ENCODE data around the gene THBD.
A peak's percentile ranks its signal among the peaks of the same experiment; 100 is the strongest.

THBD gene, protein sequence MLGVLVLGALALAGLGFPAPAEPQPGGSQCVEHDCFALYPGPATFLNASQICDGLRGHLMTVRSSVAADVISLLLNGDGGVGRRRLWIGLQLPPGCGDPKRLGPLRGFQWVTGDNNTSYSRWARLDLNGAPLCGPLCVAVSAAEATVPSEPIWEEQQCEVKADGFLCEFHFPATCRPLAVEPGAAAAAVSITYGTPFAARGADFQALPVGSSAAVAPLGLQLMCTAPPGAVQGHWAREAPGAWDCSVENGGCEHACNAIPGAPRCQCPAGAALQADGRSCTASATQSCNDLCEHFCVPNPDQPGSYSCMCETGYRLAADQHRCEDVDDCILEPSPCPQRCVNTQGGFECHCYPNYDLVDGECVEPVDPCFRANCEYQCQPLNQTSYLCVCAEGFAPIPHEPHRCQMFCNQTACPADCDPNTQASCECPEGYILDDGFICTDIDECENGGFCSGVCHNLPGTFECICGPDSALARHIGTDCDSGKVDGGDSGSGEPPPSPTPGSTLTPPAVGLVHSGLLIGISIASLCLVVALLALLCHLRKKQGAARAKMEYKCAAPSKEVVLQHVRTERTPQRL

GRCh38 chr20:23049201-23050075 lies at the start of gene THBD:
Gene THBD, minus strand, starts transcription at chr20:23049672. Its CDS starts 168 bp downstream, at chr20:23049504.
- DNase-seq (ENCODE audit: low read depth): peak; percentile 91
- TF ChIP-seq CTCF (IDR thresholded peaks at IDR 0.05; ENCODE audit: insufficient read depth, low read depth, low read length, missing control alignments): no peak
- peak within 1 kb of the TSS; percentile 56 for H3K4me3 ChIP-seq (ENCODE audit: low read length)

- no peak overlapping the region for H3K4me3 ChIP-seq (ENCODE audit: low read length)
- no peak for TF ChIP-seq CTCF (IDR thresholded peaks at IDR 0.05; ENCODE audit: insufficient read depth, low read depth, low read length, missing control alignments)
- DNase-seq (ENCODE audit: low read depth): no peak
These were observed 48.4 kb upstream of the THBD start for GRCh38 chr20:23097636-23098580.

DNA sequence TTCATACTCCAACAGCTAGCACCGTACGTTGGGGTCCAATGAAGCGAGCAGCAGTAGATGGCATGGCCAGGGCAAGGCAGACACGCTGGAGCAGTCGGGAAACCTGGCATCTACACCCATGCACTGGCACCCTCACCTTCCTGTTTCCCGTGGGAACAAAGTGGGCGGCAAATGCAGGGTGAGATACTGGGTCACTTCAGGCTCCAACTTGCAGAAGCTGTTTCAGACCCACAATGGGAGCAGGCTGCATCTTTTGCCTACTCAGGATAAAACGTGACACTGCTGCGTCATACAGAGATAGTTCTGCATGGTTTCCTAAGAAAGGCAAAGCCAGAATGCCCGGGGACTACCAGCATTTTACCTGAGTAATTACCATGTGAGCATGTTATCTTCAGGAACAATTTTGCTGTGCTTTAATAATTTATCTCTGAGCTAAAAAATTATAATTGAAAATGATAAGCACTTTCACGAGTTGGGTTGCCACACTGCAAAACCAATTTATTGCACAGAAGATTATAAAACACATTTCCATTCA lies 47.6 kb upstream of the THBD start:
- no peak overlapping the region for H3K4me3 ChIP-seq (ENCODE audit: low read length)
- no peak for TF ChIP-seq CTCF (IDR thresholded peaks at IDR 0.05; ENCODE audit: insufficient read depth, low read depth, low read length, missing control alignments)
- peak; percentile 98 for DNase-seq (ENCODE audit: low read depth)

GRCh38 chr20:23096097-23096496 lies 46.6 kb upstream of the THBD start:
- H3K4me3 ChIP-seq (ENCODE audit: low read length): no peak overlapping the region
- DNase-seq (ENCODE audit: low read depth): peak; percentile 33
- TF ChIP-seq CTCF (IDR thresholded peaks at IDR 0.05; ENCODE audit: insufficient read depth, low read depth, low read length, missing control alignments): no peak

GRCh38 chr20:23095499-23095898 lies 46.0 kb upstream of the THBD start:
- H3K4me3 ChIP-seq (ENCODE audit: low read length): peak overlapping the region; percentile 15

More at GRCh38 chr20:23095499-23095898, 46.0 kb upstream of the THBD start:
- DNase-seq (ENCODE audit: low read depth): peak; percentile 54
- no peak for TF ChIP-seq CTCF (IDR thresholded peaks at IDR 0.05; ENCODE audit: insufficient read depth, low read depth, low read length, missing control alignments)

Data from epithelial cell of esophagus (primary cell).